ENCODE results near the gene VWA5B2.

VWA5B2 gene

DNA sequence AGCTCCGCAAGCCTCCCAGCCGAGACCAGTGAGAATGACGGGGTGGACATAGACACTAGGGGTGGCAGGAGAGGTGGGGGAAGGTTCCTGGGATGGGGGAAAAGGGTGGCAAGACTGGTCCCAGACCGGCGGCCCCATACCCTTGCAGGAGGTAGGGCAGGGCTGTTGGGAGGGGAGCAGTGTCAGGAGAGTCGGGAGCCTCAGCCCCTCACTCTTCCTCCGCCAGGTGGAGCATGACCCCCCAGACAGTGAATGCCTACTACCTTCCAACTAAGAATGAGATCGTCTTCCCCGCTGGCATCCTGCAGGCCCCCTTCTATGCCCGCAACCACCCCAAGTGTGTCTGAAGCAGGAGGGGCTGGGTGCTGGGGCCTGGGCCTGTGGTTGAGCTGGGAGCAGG, 60.9 kb downstream of the VWA5B2 start:
- TF ChIP-seq, protein P1, sequence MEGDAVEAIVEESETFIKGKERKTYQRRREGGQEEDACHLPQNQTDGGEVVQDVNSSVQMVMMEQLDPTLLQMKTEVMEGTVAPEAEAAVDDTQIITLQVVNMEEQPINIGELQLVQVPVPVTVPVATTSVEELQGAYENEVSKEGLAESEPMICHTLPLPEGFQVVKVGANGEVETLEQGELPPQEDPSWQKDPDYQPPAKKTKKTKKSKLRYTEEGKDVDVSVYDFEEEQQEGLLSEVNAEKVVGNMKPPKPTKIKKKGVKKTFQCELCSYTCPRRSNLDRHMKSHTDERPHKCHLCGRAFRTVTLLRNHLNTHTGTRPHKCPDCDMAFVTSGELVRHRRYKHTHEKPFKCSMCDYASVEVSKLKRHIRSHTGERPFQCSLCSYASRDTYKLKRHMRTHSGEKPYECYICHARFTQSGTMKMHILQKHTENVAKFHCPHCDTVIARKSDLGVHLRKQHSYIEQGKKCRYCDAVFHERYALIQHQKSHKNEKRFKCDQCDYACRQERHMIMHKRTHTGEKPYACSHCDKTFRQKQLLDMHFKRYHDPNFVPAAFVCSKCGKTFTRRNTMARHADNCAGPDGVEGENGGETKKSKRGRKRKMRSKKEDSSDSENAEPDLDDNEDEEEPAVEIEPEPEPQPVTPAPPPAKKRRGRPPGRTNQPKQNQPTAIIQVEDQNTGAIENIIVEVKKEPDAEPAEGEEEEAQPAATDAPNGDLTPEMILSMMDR (IDR thresholded peaks at IDR 0.05; ENCODE audit: control insufficient read depth, extremely low read depth, insufficient read depth), result no peak

DNA sequence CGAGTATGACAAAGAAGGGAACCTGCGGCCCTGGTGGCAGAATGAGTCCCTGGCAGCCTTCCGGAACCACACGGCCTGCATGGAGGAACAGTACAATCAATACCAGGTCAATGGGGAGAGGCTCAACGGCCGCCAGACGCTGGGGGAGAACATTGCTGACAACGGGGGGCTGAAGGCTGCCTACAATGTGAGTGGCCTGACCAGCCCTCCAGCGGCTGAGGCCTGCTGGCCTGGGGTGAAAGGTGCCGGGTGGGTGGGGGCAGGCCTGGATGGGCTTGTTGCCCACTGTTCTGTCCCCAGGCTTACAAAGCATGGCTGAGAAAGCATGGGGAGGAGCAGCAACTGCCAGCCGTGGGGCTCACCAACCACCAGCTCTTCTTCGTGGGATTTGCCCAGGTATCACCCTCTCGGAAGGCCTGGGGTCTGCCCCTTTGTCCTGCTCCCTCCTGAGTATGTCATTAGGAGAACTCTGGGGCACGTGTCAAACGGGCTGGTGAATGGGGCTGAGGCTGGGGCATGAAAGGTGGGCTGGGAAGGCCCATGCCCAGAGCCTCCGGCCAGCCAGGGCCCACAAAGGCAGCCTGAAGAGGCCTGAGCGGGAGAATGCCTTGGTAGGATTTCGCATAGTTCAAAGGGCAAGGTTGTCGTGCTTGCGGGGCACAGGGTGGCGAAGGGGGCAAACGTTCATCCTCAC, 61.8 kb downstream of the VWA5B2 start:
- TF ChIP-seq, protein P1 (IDR thresholded peaks at IDR 0.05; ENCODE audit: control insufficient read depth, extremely low read depth, insufficient read depth), result no peak
- H3K4me3 ChIP-seq (ENCODE audit: low read depth, low read length), result no peak overlapping the region
- no peak for DNase-seq (ENCODE audit: low read depth)

More for the DNA sequence above, 60.9 kb downstream of the VWA5B2 start:
- DNase-seq (ENCODE audit: low read depth), result no peak
- H3K4me3 ChIP-seq (ENCODE audit: low read depth, low read length), result no peak overlapping the region
